ENCODE measurements around the gene DPP9. TPM values are rescaled to one million over a fixed set of nuclear protein-coding genes. Genes with fewer than 3 reads are reported as not detected.
A peak's percentile ranks its signal among the peaks of the same experiment; 100 is the strongest.
"Not testable (repeated sequence)": the region's sequence is repeated elsewhere in the genome, so short reads cannot be mapped to it uniquely, and the experiment has no call there.

The DPP9 gene
- total RNA-seq, 1 donor from 2014 or later: 42.9 TPM

GRCh38 chr19:4745986-4746385 lies 22.3 kb upstream of the DPP9 start:
- Mint-ChIP-seq H3K27me3 (peaks cover 34% of the 10 kb centered on the region), H3K9me3 (no peaks in the 10 kb centered on the region), H3K4me1 (ENCODE audit: unreplicated experiment) (peaks cover 11% of the 10 kb centered on the region), H3K36me3 (no peaks in the 10 kb centered on the region), H3K27ac (no peak overlapping the region), H3K4me3 (no peak overlapping the region)
- DNase-seq (ENCODE audit: extremely low spot score, unreplicated experiment): no peak
- TF ChIP-seq, protein P1, sequence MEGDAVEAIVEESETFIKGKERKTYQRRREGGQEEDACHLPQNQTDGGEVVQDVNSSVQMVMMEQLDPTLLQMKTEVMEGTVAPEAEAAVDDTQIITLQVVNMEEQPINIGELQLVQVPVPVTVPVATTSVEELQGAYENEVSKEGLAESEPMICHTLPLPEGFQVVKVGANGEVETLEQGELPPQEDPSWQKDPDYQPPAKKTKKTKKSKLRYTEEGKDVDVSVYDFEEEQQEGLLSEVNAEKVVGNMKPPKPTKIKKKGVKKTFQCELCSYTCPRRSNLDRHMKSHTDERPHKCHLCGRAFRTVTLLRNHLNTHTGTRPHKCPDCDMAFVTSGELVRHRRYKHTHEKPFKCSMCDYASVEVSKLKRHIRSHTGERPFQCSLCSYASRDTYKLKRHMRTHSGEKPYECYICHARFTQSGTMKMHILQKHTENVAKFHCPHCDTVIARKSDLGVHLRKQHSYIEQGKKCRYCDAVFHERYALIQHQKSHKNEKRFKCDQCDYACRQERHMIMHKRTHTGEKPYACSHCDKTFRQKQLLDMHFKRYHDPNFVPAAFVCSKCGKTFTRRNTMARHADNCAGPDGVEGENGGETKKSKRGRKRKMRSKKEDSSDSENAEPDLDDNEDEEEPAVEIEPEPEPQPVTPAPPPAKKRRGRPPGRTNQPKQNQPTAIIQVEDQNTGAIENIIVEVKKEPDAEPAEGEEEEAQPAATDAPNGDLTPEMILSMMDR (conservative IDR thresholded peaks at IDR 0.05): no peak

DNA sequence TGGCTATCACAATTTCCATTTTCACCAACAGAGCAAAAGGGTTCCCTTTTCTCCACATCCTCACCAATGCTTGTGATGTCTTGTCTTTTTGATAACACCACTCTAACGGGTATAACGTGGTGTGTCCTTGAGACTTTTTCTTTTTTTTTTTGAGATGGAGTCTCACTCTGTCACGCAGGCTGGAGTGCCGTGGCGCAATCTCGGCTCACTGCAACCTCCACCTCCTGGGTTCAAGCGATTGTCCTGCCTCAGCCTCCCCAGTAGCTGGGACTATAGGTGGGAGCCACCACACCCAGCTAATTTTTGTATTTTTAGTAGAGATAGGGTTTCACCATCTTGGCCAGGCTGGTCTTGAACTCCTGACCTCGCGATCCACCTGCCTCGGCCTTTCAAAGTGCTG lies 21.5 kb upstream of the DPP9 start:
- H3K27ac Mint-ChIP-seq: not testable (repeated sequence)

GRCh38 chr19:4744451-4745174 lies 21.0 kb upstream of the DPP9 start:
- no peaks in the 10 kb centered on the region for H3K9me3 Mint-ChIP-seq
- peaks cover 5% of the 10 kb centered on the region for H3K4me1 Mint-ChIP-seq (ENCODE audit: unreplicated experiment)
- H3K4me3 Mint-ChIP-seq: no peak overlapping the region
- H3K27me3 Mint-ChIP-seq: peaks cover 29% of the 10 kb centered on the region
- TF ChIP-seq, protein P1 (conservative IDR thresholded peaks at IDR 0.05): no peak
- no peak for DNase-seq (ENCODE audit: extremely low spot score, unreplicated experiment)
- no peaks in the 10 kb centered on the region for H3K36me3 Mint-ChIP-seq
- no peak overlapping the region for H3K27ac Mint-ChIP-seq

More for the DNA sequence above, 21.5 kb upstream of the DPP9 start:
- H3K9me3 Mint-ChIP-seq; DNase-seq (ENCODE audit: extremely low spot score, unreplicated experiment); H3K4me1 Mint-ChIP-seq (ENCODE audit: unreplicated experiment); H3K36me3 Mint-ChIP-seq; H3K4me3 Mint-ChIP-seq: not testable (repeated sequence)
- H3K27me3 Mint-ChIP-seq: peaks cover 33% of the 10 kb centered on the region

DNA sequence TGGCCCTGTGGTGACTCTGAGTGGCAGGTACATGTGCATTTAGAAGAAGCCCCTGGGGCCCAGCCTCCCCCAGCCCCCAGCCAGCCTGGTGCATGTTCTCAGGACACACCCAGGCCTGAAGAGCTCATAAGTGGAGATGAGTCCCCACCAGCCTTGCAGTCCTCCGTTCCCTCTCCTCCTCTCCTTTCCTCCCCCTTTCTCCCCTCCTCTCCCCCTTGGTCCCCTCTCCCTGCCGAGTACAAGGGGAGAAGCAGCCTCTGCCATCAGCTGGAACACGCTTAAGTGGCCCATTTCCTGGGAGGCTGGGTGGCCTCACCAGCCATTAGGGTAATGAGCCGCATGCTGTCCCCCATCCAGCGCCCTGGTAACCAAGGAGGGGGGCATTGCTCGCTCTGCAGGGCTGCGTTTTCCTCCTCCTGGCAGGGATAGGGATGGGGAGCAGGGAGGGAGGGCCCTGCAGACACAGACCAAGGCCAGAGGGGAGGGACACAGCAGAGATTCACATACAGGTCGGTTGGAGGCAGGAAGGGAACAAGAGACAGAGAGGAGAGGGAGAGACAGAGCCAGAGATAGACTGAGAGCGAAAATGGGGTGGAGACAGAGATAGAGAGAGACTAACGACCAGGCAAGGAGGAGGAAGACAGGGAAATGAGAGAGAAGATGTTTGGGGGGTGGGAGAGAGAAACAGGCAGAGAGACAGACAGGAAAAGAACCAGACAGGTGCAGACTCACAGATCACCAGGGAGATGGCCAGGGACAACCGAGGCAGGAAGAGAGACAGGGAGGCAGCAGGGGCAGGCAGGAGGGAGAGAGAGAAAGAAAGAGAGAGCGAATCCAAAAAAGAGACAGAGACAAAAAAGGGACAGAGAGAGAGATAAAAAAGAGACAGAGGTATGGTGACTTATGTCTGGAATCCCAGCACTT lies 19.3 kb upstream of the DPP9 start:
- DNase-seq (ENCODE audit: extremely low spot score, unreplicated experiment): no peak
- peaks cover 20% of the 10 kb centered on the region for H3K27me3 Mint-ChIP-seq
- TF ChIP-seq, protein P1 (conservative IDR thresholded peaks at IDR 0.05): no peak
- H3K27ac Mint-ChIP-seq: peak overlapping the region; percentile 55
- no peaks in the 10 kb centered on the region for H3K36me3 Mint-ChIP-seq
- H3K4me3 Mint-ChIP-seq: no peak overlapping the region
- H3K4me1 Mint-ChIP-seq (ENCODE audit: unreplicated experiment): peaks cover 5% of the 10 kb centered on the region
- no peaks in the 10 kb centered on the region for H3K9me3 Mint-ChIP-seq

GRCh38 chr19:4740092-4740491 lies 16.4 kb upstream of the DPP9 start:
- Mint-ChIP-seq H3K4me3 (no peak overlapping the region), H3K36me3 (no peaks in the 10 kb centered on the region), H3K9me3 (no peaks in the 10 kb centered on the region), H3K27me3 (peaks cover 9% of the 10 kb centered on the region), H3K4me1 (ENCODE audit: unreplicated experiment) (peaks cover 5% of the 10 kb centered on the region), H3K27ac (no peak overlapping the region)
- DNase-seq (ENCODE audit: extremely low spot score, unreplicated experiment): no peak
- TF ChIP-seq, protein P1 (conservative IDR thresholded peaks at IDR 0.05): no peak

DNA sequence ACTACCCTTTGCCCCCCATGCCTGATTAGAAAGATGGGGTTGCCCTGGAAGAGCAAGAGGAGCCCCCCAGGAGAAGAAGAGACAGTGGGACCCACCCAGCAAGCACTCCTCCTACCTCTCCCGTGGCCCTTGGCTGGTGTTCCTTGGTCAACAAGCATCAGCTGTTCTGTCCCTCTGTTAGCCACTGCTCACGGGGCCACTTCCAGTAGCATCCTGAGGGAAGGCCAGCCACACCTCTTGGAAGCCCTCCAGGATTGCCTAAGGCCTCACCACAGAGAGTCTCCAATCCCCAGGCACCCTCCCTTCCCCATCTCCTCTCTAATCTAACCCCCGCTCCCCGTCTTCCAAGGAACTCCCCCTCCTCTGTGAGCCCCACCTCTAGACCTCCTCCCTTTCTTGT lies 15.1 kb upstream of the DPP9 start:
- Mint-ChIP-seq H3K27ac (no peak overlapping the region), H3K4me3 (no peak overlapping the region), H3K4me1 (ENCODE audit: unreplicated experiment) (no peaks in the 10 kb centered on the region), H3K9me3 (no peaks in the 10 kb centered on the region), H3K36me3 (no peaks in the 10 kb centered on the region), H3K27me3 (peaks cover 10% of the 10 kb centered on the region)
- no peak for DNase-seq (ENCODE audit: extremely low spot score, unreplicated experiment)
- TF ChIP-seq, protein P1 (conservative IDR thresholded peaks at IDR 0.05): no peak
